ENCODE measurements around the gene UNC119B. TPM values are rescaled to one million over a fixed set of nuclear protein-coding genes. Genes with fewer than 3 reads are reported as not detected.

Gene UNC119B
- total RNA-seq, 2 donors from 2014 or later, result 52.8 to 60.7 TPM

- Histone ChIP-seq H3K9ac (ENCODE audit: extremely low read depth, low read length, poor library complexity, severe bottlenecking) (no peak overlapping the region), H3K27ac (ENCODE audit: low read depth, low read length) (no peak overlapping the region), H3K4me1 (ENCODE audit: control insufficient read depth, insufficient read depth, low read length) (no peaks in the 10 kb centered on the region), H3K9me3 (ENCODE audit: control insufficient read depth, low read length) (no peaks in the 10 kb centered on the region), H3K4me3 (ENCODE audit: low read length) (no peak overlapping the region), H3K27me3 (ENCODE audit: control insufficient read depth, insufficient read depth, low read length, poor library complexity, severe bottlenecking) (no peaks in the 10 kb centered on the region), H3K36me3 (ENCODE audit: control insufficient read depth, insufficient read depth, low read length) (no peaks in the 10 kb centered on the region)
- no peaks in the 10 kb centered on the region for H3K36me3 Mint-ChIP-seq (ENCODE audit: low read depth)
- no peaks in the 10 kb centered on the region for H3K27me3 Mint-ChIP-seq (ENCODE audit: insufficient read depth)
- WGBS, 2 experiments (ENCODE audit: insufficient coverage in 1 of 2, insufficient read length in 1 of 2), result 74 to 75% methylated on average over 5 of the region's 5 CpGs
- DNase-seq, result peak; percentile 81
- H3K9me3 Mint-ChIP-seq, result no peaks in the 10 kb centered on the region
- H3K4me1 Mint-ChIP-seq, result no peaks in the 10 kb centered on the region
- no peak overlapping the region for H3K4me3 Mint-ChIP-seq
- no peak overlapping the region for H3K27ac Mint-ChIP-seq
- TF ChIP-seq CTCF (conservative IDR thresholded peaks at IDR 0.05), result no peak
Observed at GRCh38 chr12:120680165-120680738, 30.0 kb upstream of the UNC119B start.

- Histone ChIP-seq H3K4me1 (ENCODE audit: control insufficient read depth, insufficient read depth, low read length) (no peaks in the 10 kb centered on the region), H3K36me3 (ENCODE audit: control insufficient read depth, insufficient read depth, low read length) (no peaks in the 10 kb centered on the region), H3K9ac (ENCODE audit: extremely low read depth, low read length, poor library complexity, severe bottlenecking) (no peak overlapping the region), H3K27ac (ENCODE audit: low read depth, low read length) (no peak overlapping the region), H3K9me3 (ENCODE audit: control insufficient read depth, low read length) (no peaks in the 10 kb centered on the region), H3K4me3 (ENCODE audit: low read length) (no peak overlapping the region), H3K27me3 (ENCODE audit: control insufficient read depth, insufficient read depth, low read length, poor library complexity, severe bottlenecking) (no peaks in the 10 kb centered on the region)
- TF ChIP-seq CTCF (conservative IDR thresholded peaks at IDR 0.05), result no peak
- Mint-ChIP-seq H3K36me3 (ENCODE audit: low read depth) (no peaks in the 10 kb centered on the region), H3K4me3 (no peak overlapping the region), H3K9me3 (no peaks in the 10 kb centered on the region), H3K27ac (no peak overlapping the region), H3K4me1 (peaks cover 16% of the 10 kb centered on the region), H3K27me3 (ENCODE audit: insufficient read depth) (no peaks in the 10 kb centered on the region)
- no peak for DNase-seq
- WGBS, 2 experiments (ENCODE audit: insufficient coverage in 1 of 2, insufficient read length in 1 of 2), result 82 to 86% methylated on average over 7 to 8 of the region's 8 CpGs
Observed at GRCh38 chr12:120684523-120684932, 25.7 kb upstream of the UNC119B start.

- peak overlapping the region; percentile 89 for H3K4me3 Mint-ChIP-seq
Observed at GRCh38 chr12:120685522-120685921, 24.7 kb upstream of the UNC119B start.

More at GRCh38 chr12:120685522-120685921, 24.7 kb upstream of the UNC119B start:
- Mint-ChIP-seq H3K36me3 (ENCODE audit: low read depth) (no peaks in the 10 kb centered on the region), H3K9me3 (no peaks in the 10 kb centered on the region), H3K27ac (no peak overlapping the region), H3K4me1 (peaks cover 24% of the 10 kb centered on the region), H3K27me3 (ENCODE audit: insufficient read depth) (no peaks in the 10 kb centered on the region)
- Histone ChIP-seq H3K27me3 (ENCODE audit: control insufficient read depth, insufficient read depth, low read length, poor library complexity, severe bottlenecking) (no peaks in the 10 kb centered on the region), H3K4me1 (ENCODE audit: control insufficient read depth, insufficient read depth, low read length) (no peaks in the 10 kb centered on the region), H3K36me3 (ENCODE audit: control insufficient read depth, insufficient read depth, low read length) (no peaks in the 10 kb centered on the region), H3K4me3 (ENCODE audit: low read length) (peak overlapping the region; percentile 93), H3K27ac (ENCODE audit: low read depth, low read length) (no peak overlapping the region), H3K9me3 (ENCODE audit: control insufficient read depth, low read length) (no peaks in the 10 kb centered on the region), H3K9ac (ENCODE audit: extremely low read depth, low read length, poor library complexity, severe bottlenecking) (no peak overlapping the region)
- DNase-seq, result no peak
- 95% methylated on average over 3 of the region's 3 CpGs; no CpG with 5 or more reads in 1 of the 2 experiments for WGBS, 2 experiments (ENCODE audit: insufficient coverage in 1 of 2, insufficient read length in 1 of 2)
- TF ChIP-seq CTCF (conservative IDR thresholded peaks at IDR 0.05), result no peak

Measured in endodermal cell (in vitro differentiated cells).